HepG2 (cell line): ENCODE measurements around the gene TBCD. TPM values are rescaled to one million over a fixed set of nuclear protein-coding genes. Genes with fewer than 3 reads are reported as not detected.

Source experiments
- AGO2 ChIP-seq: fragments of 200-400 bp; formaldehyde crosslinking; optimal IDR thresholded peaks from 2 replicates; pipeline ENCODE3; 2017; ENCODE audit warnings: mild to moderate bottlenecking, low read depth, low read length, moderate library complexity
- AHR ChIP-seq: IDR thresholded peaks from 2 replicates; pipeline ENCODE4 v1.6.1; 2018; ENCODE audit warnings: missing genetic modification reagents, missing compliant biosample characterization
- BHLHE40 ChIP-seq: IDR thresholded peaks from 2 replicates; pipeline ENCODE4 v1.6.1; 2011; ENCODE audit warnings: low read length, improper control_type of control experiment
- CAMTA2 ChIP-seq: sonication (generic); formaldehyde crosslinking; IDR thresholded peaks from 2 replicates; pipeline ENCODE4 v1.4.0; 2020; ENCODE audit warnings: mild to moderate bottlenecking, missing genetic modification reagents, borderline replicate concordance
- CREB1 ChIP-seq, 2 experiments: fragments of 450-650 bp in 1 of 2; IDR thresholded peaks; 2 replicates each; pipeline ENCODE4 v1.6.1; 2016 to 2017; ENCODE audit warnings: control low read depth in 1 of 2, mild to moderate bottlenecking in 1 of 2, missing compliant biosample characterization in 1 of 2, missing genetic modification characterization in 1 of 2
- CTCF ChIP-seq: sonication (generic); formaldehyde crosslinking; IDR thresholded peaks from 2 replicates; pipeline ENCODE4 v1.5.0; 2020; ENCODE audit warnings: mild to moderate bottlenecking, missing genetic modification reagents, moderate library complexity
- EEA1 ChIP-seq: sonication (generic); formaldehyde crosslinking; IDR thresholded peaks from 2 replicates; pipeline ENCODE4 v1.5.1; 2020; ENCODE audit warnings: mild to moderate bottlenecking, missing genetic modification reagents, borderline replicate concordance
- ELF3 ChIP-seq: IDR thresholded peaks from 2 replicates; pipeline ENCODE4 v1.6.1; 2016; ENCODE audit warnings: missing genetic modification reagents, missing compliant biosample characterization
- GTF3A ChIP-seq: sonication (generic); formaldehyde crosslinking; conservative IDR thresholded peaks from 2 replicates; pipeline ENCODE4 v1.4.0; 2020; ENCODE audit warnings: mild to moderate bottlenecking, missing genetic modification reagents
- IKZF5 ChIP-seq: IDR thresholded peaks from 2 replicates; pipeline ENCODE4 v1.6.1; 2018; ENCODE audit warnings: missing genetic modification reagents, mild to moderate bottlenecking, missing compliant biosample characterization
- KLF13 ChIP-seq: sonication (generic); formaldehyde crosslinking; IDR thresholded peaks from 2 replicates; pipeline ENCODE4 v1.4.0; 2020; ENCODE audit warnings: mild to moderate bottlenecking, missing genetic modification reagents
- MBD4 ChIP-seq: IDR thresholded peaks from 2 replicates; pipeline ENCODE4 v1.6.1; 2012; ENCODE audit warnings: low read length, inconsistent platforms, borderline replicate concordance
- RAD21 ChIP-seq: fragments of 450-650 bp; formaldehyde crosslinking; IDR thresholded peaks from 2 replicates; pipeline ENCODE4 v1.5.0; 2020; ENCODE audit warnings: mild to moderate bottlenecking
- REPIN1 ChIP-seq: sonication (generic); formaldehyde crosslinking; IDR thresholded peaks from 2 replicates; pipeline ENCODE4 v1.8.0; 2022; ENCODE audit warnings: missing genetic modification reagents, low read depth, mild to moderate bottlenecking, borderline replicate concordance
- SCMH1 ChIP-seq: sonication (generic); formaldehyde crosslinking; IDR thresholded peaks from 2 replicates; pipeline ENCODE4 v1.9.0; 2021; ENCODE audit warnings: missing genetic modification reagents, mild to moderate bottlenecking, borderline replicate concordance
- SPEN ChIP-seq: sonication (generic); formaldehyde crosslinking; IDR thresholded peaks from 2 replicates; pipeline ENCODE4 v1.5.1; 2020; ENCODE audit warnings: low read depth, mild to moderate bottlenecking, missing genetic modification reagents
- ZBTB25 ChIP-seq: IDR thresholded peaks from 2 replicates; pipeline ENCODE4 v1.6.1; 2018; ENCODE audit warnings: missing genetic modification reagents
- ZNF180 ChIP-seq: sonication (generic); formaldehyde crosslinking; IDR thresholded peaks from 2 replicates; pipeline ENCODE4 v1.4.0; 2020; ENCODE audit warnings: low read depth, missing genetic modification reagents, borderline replicate concordance
- ZNF225 ChIP-seq: sonication (generic); formaldehyde crosslinking; IDR thresholded peaks from 2 replicates; pipeline ENCODE4 v1.4.0; 2020; ENCODE audit warnings: mild to moderate bottlenecking, missing genetic modification reagents
- ZNF530 ChIP-seq: sonication (generic); formaldehyde crosslinking; IDR thresholded peaks from 2 replicates; pipeline ENCODE4 v1.5.0; 2020; ENCODE audit warnings: low read depth, mild to moderate bottlenecking, missing genetic modification reagents
- ZNF547 ChIP-seq: sonication (generic); formaldehyde crosslinking; IDR thresholded peaks from 2 replicates; pipeline ENCODE4 v1.5.1; 2020; ENCODE audit warnings: mild to moderate bottlenecking, missing genetic modification reagents
- ZNF549 ChIP-seq: sonication (generic); formaldehyde crosslinking; IDR thresholded peaks from 2 replicates; pipeline ENCODE4 v1.5.0; 2020; ENCODE audit warnings: missing genetic modification reagents
- ZNF639 ChIP-seq: conservative IDR thresholded peaks from 2 replicates; pipeline ENCODE4 v1.6.1; 2018; ENCODE audit warnings: missing genetic modification reagents
- ZNF720 ChIP-seq: sonication (generic); formaldehyde crosslinking; IDR thresholded peaks from 2 replicates; pipeline ENCODE4 v1.4.0; 2020; ENCODE audit warnings: missing genetic modification reagents
- ZNF770 ChIP-seq: sonication (generic); formaldehyde crosslinking; IDR thresholded peaks from 2 replicates; pipeline ENCODE4 v1.5.0; 2020; ENCODE audit warnings: mild to moderate bottlenecking, missing genetic modification reagents
- polyA plus RNA-seq, 8 experiments: library from polyadenylated mRNA; depleted of rRNA in 3 of 8; stranded (reverse) in 7 of 8; unstranded in 1 of 8; fragments of >200 nt; fragmentation: Illumina TruSeq in 4 of 8; extraction: Trizol in 4 of 8; gene quantifications; 2 replicates each; pipeline versions ENCODE4 v1.2.1 to v1.2.3, GENCODE V29; 2011 to 2016; ENCODE audit warnings: low read depth in 4 of 8, missing spikeins in 1 of 8, mixed read lengths in 1 of 8; ENCODE audit not compliant: insufficient read depth in 1 of 8
- total RNA-seq, 5 experiments: library from RNA; depleted of rRNA; stranded (reverse); fragments of >200 nt; fragmentation: Illumina TruSeq; extraction: Trizol; gene quantifications; 2 replicates each; pipeline ENCODE4 v1.2.3, GENCODE V29; 2016; ENCODE audit warnings: low read depth in 1 of 5

TBCD gene
- total and polyA plus RNA-seq, 2 of the 13 experiments (the other 11 are each of a cell fraction or from before 2014, with no cell fraction given), result 33.9 to 54.8 TPM

GRCh38 chr17:82781894-82782274 is 30.0 kb downstream of the TBCD start (continued):
- TF ChIP-seq REPIN1 (CRISPR knock-in tag), result 0 out of 2 replicates have a peak, but pooled peaks have one; percentile 48
- no peak for TF ChIP-seq ZNF530 (CRISPR knock-in tag)
- TF ChIP-seq ZNF720 (CRISPR knock-in tag), result no peak
- no peak for TF ChIP-seq ZNF180 (CRISPR knock-in tag)
- no peak for TF ChIP-seq GTF3A
- 0 out of 2 replicates have a peak, but pooled peaks have one; percentile 32 for TF ChIP-seq SPEN (CRISPR knock-in tag)
- 0 out of 2 replicates have a peak, but pooled peaks have one; percentile 62 for TF ChIP-seq AHR
- TF ChIP-seq RAD21, result peak; percentile 98
- TF ChIP-seq ZNF639 (CRISPR knock-in tag), result no peak
- TF ChIP-seq ZBTB25 (CRISPR knock-in tag), result peak; percentile 54; the same call in 1 of the 2 replicates
- TF ChIP-seq IKZF5 (CRISPR knock-in tag), result peak; percentile 53; the same call in 1 of the 2 replicates
- TF ChIP-seq EEA1 (CRISPR knock-in tag), result peak; percentile 52; the same call in 1 of the 2 replicates
- TF ChIP-seq KLF13 (CRISPR knock-in tag), result no peak
- TF ChIP-seq ZNF225, result no peak
- no peak for TF ChIP-seq CAMTA2 (CRISPR knock-in tag)
- peak; percentile 47 for TF ChIP-seq ELF3 (CRISPR knock-in tag)
- no peak for TF ChIP-seq ZNF547 (CRISPR knock-in tag)
- no peak for TF ChIP-seq ZNF549
- TF ChIP-seq CTCF (CRISPR knock-in tag), result peak; percentile 98
- TF ChIP-seq CREB1 (IDR thresholded peaks at IDR 0.05), result no peak
- no peak for TF ChIP-seq CREB1 (CRISPR knock-in tag; IDR thresholded peaks at IDR 0.05)
- TF ChIP-seq SCMH1, result no peak
- TF ChIP-seq AGO2, result no peak
- TF ChIP-seq ZNF770, result no peak
- no peak for TF ChIP-seq MBD4
- TF ChIP-seq BHLHE40, result peak; percentile 40; the same call in 1 of the 2 replicates
